Diencephalon (tissue), 1 donor: ENCODE measurements around the gene TP53BP1. TPM values are rescaled to one million over a fixed set of nuclear protein-coding genes. Genes with fewer than 3 reads are reported as not detected.

Source experiments
- total RNA-seq: library from RNA; depleted of rRNA; stranded (reverse); fragments of >200 nt; gene quantifications from one replicate; pipeline ENCODE4 v1.2.3, GENCODE V29; 2014

Gene TP53BP1
- total RNA-seq: 188 TPM

GRCh38 chr15:43492673-43493601, at the start of gene TP53BP1:
TP53BP1 (minus strand) TSS chr15:43493156; CDS start chr15:43493043, 113 bp downstream.

GRCh38 chr15:43517354-43518196, 24.6 kb upstream of the TP53BP1 start, which contains the start of gene MAP1A:
MAP1A (plus strand) TSS chr15:43517608; CDS start chr15:43521474, 3,866 bp downstream.

GRCh38 chr15:43370975-43371974, 121.7 kb downstream of the TP53BP1 start, which contains the start of the genes TUBGCP4 and ZSCAN29:
TUBGCP4 (plus strand) TSS chr15:43371101; CDS start chr15:43371355, 254 bp downstream.
ZSCAN29 (minus strand) TSS chr15:43371043; CDS start chr15:43369913, 1,130 bp downstream.

Other genes with a start within 250 kb of the TP53BP1 start
- not detected for gene TGM5, start 226.2 kb downstream of the TP53BP1 start, total RNA-seq
- not detected for gene TGM7, start 190.9 kb downstream of the TP53BP1 start, total RNA-seq
- gene LCMT2, start 162.6 kb downstream of the TP53BP1 start, total RNA-seq: 15.9 TPM
- 40.1 TPM for gene ZSCAN29, start 122.1 kb downstream of the TP53BP1 start, total RNA-seq
- gene TUBGCP4, start 122.1 kb downstream of the TP53BP1 start, total RNA-seq: 21.0 TPM
- 97.6 TPM for gene MAP1A, start 24.5 kb upstream of the TP53BP1 start, total RNA-seq
- 39.0 TPM for gene PPIP5K1, start 97.1 kb upstream of the TP53BP1 start, total RNA-seq
- 17.1 TPM for gene CKMT1B, start 100.9 kb upstream of the TP53BP1 start, total RNA-seq
- gene STRC, start 125.6 kb upstream of the TP53BP1 start, total RNA-seq: 0.92 TPM
- 5.5 TPM for gene CATSPER2, start 155.7 kb upstream of the TP53BP1 start, total RNA-seq
- 19.6 TPM for gene CKMT1A, start 200.7 kb upstream of the TP53BP1 start, total RNA-seq